Peyer's patch (tissue), 4 donors: ENCODE results near the gene HGF.

Experiments used
- CTCF ChIP-seq, 6 experiments: fragments of 450-650 bp in 4 of 6; fragments of 200-600 bp in 2 of 6; sonication (generic) in 1 of 6; IDR thresholded peaks; one replicate each; pipeline ENCODE4 v1.5.1; 2017 to 2019; ENCODE audit warnings: antibody characterized with exemption in 6 of 6, mild to moderate bottlenecking in 3 of 6, moderate library complexity in 1 of 6
- POLR2A ChIP-seq, 2 donors: fragments of 450-650 bp; IDR thresholded peaks; one replicate each; pipeline ENCODE4 v1.5.1; 2017; ENCODE audit warnings: antibody characterized with exemption in 2 of 2, mild to moderate bottlenecking in 2 of 2, moderate library complexity in 2 of 2

GRCh38 chr7:81761031-81761430 is 8.8 kb downstream of the HGF start:
- TF ChIP-seq POLR2A (IDR thresholded peaks at IDR 0.05) (no peak), CTCF (IDR thresholded peaks at IDR 0.05) (no peak)
